CD8-positive, alpha-beta memory T cell (primary cell): Measurements from ENCODE around the gene AKT1S1. TPM values are rescaled to one million over a fixed set of nuclear protein-coding genes. Genes with fewer than 3 reads are reported as not detected.

Source experiments
- CTCF ChIA-PET: fragments of 350-600 bp; sonication (Branson Sonifier 250); formaldehyde crosslinking; loops from one replicate; lab custom pipeline; 2021; ENCODE audit warnings: antibody characterized with exemption; lab: Charles Lee
- POLR2A ChIA-PET: fragments of 350-600 bp; sonication (Branson Sonifier 250); formaldehyde crosslinking; loops from one replicate; lab custom pipeline; 2021; ENCODE audit warnings: antibody characterized with exemption; lab: Charles Lee
- DNase-seq, 5 donors: peaks; one replicate each; pipeline versions ENCODE4 v3.0.0 to v3.0.0-alpha.2; 2020 to 2022; ENCODE audit warnings: mixed read lengths in 1 of 5
- H3K27ac ChIP-seq: one replicate; pipeline ENCODE4 v1.7.0; 2013; ENCODE audit warnings: low read depth, mild to moderate bottlenecking, low read length, moderate library complexity
- H3K27me3 ChIP-seq: 2 replicates; pipeline ENCODE4 v1.7.0; 2013; ENCODE audit warnings: low read length, mild to moderate bottlenecking; ENCODE audit not compliant: insufficient read depth, poor library complexity, severe bottlenecking
- H3K36me3 ChIP-seq: 2 replicates; pipeline ENCODE4 v1.7.0; 2013; ENCODE audit warnings: mild to moderate bottlenecking, low read length, moderate library complexity; ENCODE audit not compliant: insufficient read depth
- H3K4me1 ChIP-seq: 2 replicates; pipeline ENCODE4 v1.7.0; 2013; ENCODE audit warnings: mild to moderate bottlenecking, low read length, moderate library complexity; ENCODE audit not compliant: insufficient read depth
- H3K4me3 ChIP-seq: 2 replicates; pipeline ENCODE4 v1.7.0; 2013; ENCODE audit warnings: mild to moderate bottlenecking, low read length
- H3K9me3 ChIP-seq: 2 replicates; pipeline ENCODE4 v1.7.0; 2013; ENCODE audit warnings: mild to moderate bottlenecking, low read length
- H3K27ac Mint-ChIP-seq, 8 donors: one replicate each; pipeline ENCODE4 v1.8.0; 2020 to 2021; ENCODE audit warnings: mixed read lengths in 8 of 8, mild to moderate bottlenecking in 6 of 8, inconsistent platforms in 3 of 8, moderate library complexity in 3 of 8
- H3K27me3 Mint-ChIP-seq, 2 donors: one replicate each; pipeline ENCODE4 v1.8.0; 2020 to 2021; ENCODE audit warnings: mixed read lengths in 2 of 2, mild to moderate bottlenecking in 1 of 2, moderate library complexity in 1 of 2
- H3K36me3 Mint-ChIP-seq, 3 donors: one replicate each; pipeline ENCODE4 v1.8.0; 2020 to 2021; ENCODE audit warnings: mixed read lengths in 3 of 3, inconsistent platforms in 1 of 3, mild to moderate bottlenecking in 1 of 3
- H3K4me1 Mint-ChIP-seq, 3 donors: one replicate each; pipeline ENCODE4 v1.8.0; 2020 to 2021; ENCODE audit warnings: mixed read lengths in 3 of 3, inconsistent platforms in 1 of 3, mild to moderate bottlenecking in 1 of 3
- H3K4me3 Mint-ChIP-seq, 7 donors: one replicate each; pipeline ENCODE4 v1.8.0; 2020 to 2021; ENCODE audit warnings: mixed read lengths in 7 of 7, mild to moderate bottlenecking in 6 of 7, moderate library complexity in 4 of 7, inconsistent platforms in 2 of 7
- H3K9me3 Mint-ChIP-seq, 5 donors: one replicate each; pipeline ENCODE4 v1.8.0; 2020 to 2022; ENCODE audit warnings: mixed read lengths in 5 of 5, mild to moderate bottlenecking in 3 of 5, moderate library complexity in 2 of 5, inconsistent platforms in 1 of 5
- polyA plus RNA-seq: library from polyadenylated mRNA; unstranded; fragments of 300-500 nt; fragmentation: Illumina TruSeq; gene quantifications from one replicate; pipeline ENCODE4 v1.2.3, GENCODE V29; 2021
- total RNA-seq, 2 experiments: library from RNA; stranded (reverse); gene quantifications; one replicate each; pipeline ENCODE4 v1.2.3, GENCODE V29; 2021

AKT1S1 gene
- total and polyA plus RNA-seq, 3 experiments from 2014 or later, result 4.7 to 33.6 (median 32.8) TPM

GRCh38 chr19:49912965-49913685 is 36.0 kb upstream of the AKT1S1 start:
- ChIA-PET POLR2A (no interaction called here), CTCF (interaction anchor here (1.0 kb wide), 1 partner anchor 16 kb away, joined by 3 read pairs; the partner anchor contains the start of genes ATF5 and NUP62)
- Mint-ChIP-seq H3K36me3 (peaks cover 0 to 81% (median 11%) of the 10 kb centered on the region in 3 donors), H3K9me3 (no peaks in the 10 kb centered on the region), H3K4me3 (no peak overlapping the region), H3K4me1 (peaks cover 17 to 35% (median 32%) of the 10 kb centered on the region in 3 donors), H3K27ac (peak overlapping the region in 5 of 8 donors; percentile 27 to 79 (median 58)), H3K27me3 (no peaks in the 10 kb centered on the region)
- Histone ChIP-seq H3K4me3 (no peak overlapping the region), H3K27me3 (no peaks in the 10 kb centered on the region), H3K36me3 (peaks cover 17% of the 10 kb centered on the region), H3K9me3 (no peaks in the 10 kb centered on the region), H3K4me1 (peaks cover 10% of the 10 kb centered on the region), H3K27ac (no peak overlapping the region)
- DNase-seq, result no peak

GRCh38 chr19:49911381-49912145 is 34.4 kb upstream of the AKT1S1 start:
- peaks cover 0 to 80% (median 12%) of the 10 kb centered on the region in 3 donors for H3K36me3 Mint-ChIP-seq
- H3K9me3 Mint-ChIP-seq, result no peaks in the 10 kb centered on the region
- no peaks in the 10 kb centered on the region for H3K27me3 Mint-ChIP-seq
- peaks cover 18 to 27% (median 26%) of the 10 kb centered on the region in 3 donors for H3K4me1 Mint-ChIP-seq
- H3K27me3 ChIP-seq, result no peaks in the 10 kb centered on the region
- H3K4me1 ChIP-seq, result peaks cover 10% of the 10 kb centered on the region
- H3K4me3 ChIP-seq, result no peak overlapping the region
- peaks cover 16% of the 10 kb centered on the region for H3K36me3 ChIP-seq
- peak overlapping the region; percentile 7 to 97 (median 87) for H3K27ac Mint-ChIP-seq
- no peak overlapping the region for H3K27ac ChIP-seq
- ChIA-PET POLR2A (interaction anchor here (0.6 kb wide), 2 partner anchors 235 to 384 kb away, joined by 7 to 8 read pairs; partner anchors contain the start of gene RCN3), CTCF (interaction anchor here (0.8 kb wide), 1 partner anchor 27 kb away, joined by 3 read pairs; no protein-coding TSS in a partner anchor)
- H3K4me3 Mint-ChIP-seq, result no peak overlapping the region
- no peak for DNase-seq
- no peaks in the 10 kb centered on the region for H3K9me3 ChIP-seq

GRCh38 chr19:49910179-49910578 is 33.0 kb upstream of the AKT1S1 start:
- Histone ChIP-seq H3K4me1 (peaks cover 10% of the 10 kb centered on the region), H3K9me3 (no peaks in the 10 kb centered on the region), H3K27me3 (no peaks in the 10 kb centered on the region), H3K36me3 (peaks cover 10% of the 10 kb centered on the region), H3K4me3 (no peak overlapping the region), H3K27ac (no peak overlapping the region)
- peak overlapping the region in 2 of 8 donors; percentile 29 to 97 for H3K27ac Mint-ChIP-seq
- ChIA-PET CTCF (interaction anchor here (0.6 kb wide), 1 partner anchor 20 kb away, joined by 3 read pairs; no protein-coding TSS in a partner anchor), POLR2A (no interaction called here)
- H3K4me3 Mint-ChIP-seq, result no peak overlapping the region
- H3K27me3 Mint-ChIP-seq, result no peaks in the 10 kb centered on the region
- H3K4me1 Mint-ChIP-seq, result peaks cover 15 to 24% (median 23%) of the 10 kb centered on the region in 3 donors
- H3K9me3 Mint-ChIP-seq, result no peaks in the 10 kb centered on the region
- DNase-seq, result no peak
- H3K36me3 Mint-ChIP-seq, result peaks cover 0 to 78% (median 11%) of the 10 kb centered on the region in 3 donors

- Histone ChIP-seq H3K27ac (no peak overlapping the region), H3K4me3 (no peak overlapping the region), H3K4me1 (peaks cover 10% of the 10 kb centered on the region), H3K9me3 (no peaks in the 10 kb centered on the region), H3K36me3 (peaks cover 10% of the 10 kb centered on the region), H3K27me3 (no peaks in the 10 kb centered on the region)
- no peak overlapping the region for H3K4me3 Mint-ChIP-seq
- H3K27me3 Mint-ChIP-seq, result no peaks in the 10 kb centered on the region
- H3K9me3 Mint-ChIP-seq, result no peaks in the 10 kb centered on the region
- ChIA-PET CTCF (interaction anchor here (1.7 kb wide), 1 partner anchor 9 kb away, joined by 4 read pairs; no protein-coding TSS in a partner anchor), POLR2A (interaction anchor here (1.2 kb wide), 1 partner anchor 15 kb away, joined by 3 read pairs; no protein-coding TSS in a partner anchor)
- peaks cover 0 to 65% (median 8%) of the 10 kb centered on the region in 3 donors for H3K36me3 Mint-ChIP-seq
- DNase-seq, result no peak
- no peak overlapping the region for H3K27ac Mint-ChIP-seq
- H3K4me1 Mint-ChIP-seq, result peaks cover 13 to 23% (median 20%) of the 10 kb centered on the region in 3 donors
These were observed 31.6 kb upstream of the AKT1S1 start for GRCh38 chr19:49908480-49909420.

- Histone ChIP-seq H3K36me3 (peaks cover 4% of the 10 kb centered on the region), H3K4me1 (peaks cover 10% of the 10 kb centered on the region), H3K9me3 (no peaks in the 10 kb centered on the region), H3K27me3 (no peaks in the 10 kb centered on the region), H3K27ac (no peak overlapping the region), H3K4me3 (no peak overlapping the region)
- DNase-seq, result no peak
- H3K27me3 Mint-ChIP-seq, result no peaks in the 10 kb centered on the region
- ChIA-PET POLR2A (no interaction called here), CTCF (interaction anchor here (1.7 kb wide), 1 partner anchor 9 kb away, joined by 4 read pairs; no protein-coding TSS in a partner anchor)
- peaks cover 13 to 20% (median 16%) of the 10 kb centered on the region in 3 donors for H3K4me1 Mint-ChIP-seq
- H3K36me3 Mint-ChIP-seq, result peaks cover 0 to 57% (median 3%) of the 10 kb centered on the region in 3 donors
- H3K9me3 Mint-ChIP-seq, result no peaks in the 10 kb centered on the region
- H3K27ac Mint-ChIP-seq, result peak overlapping the region in 2 of 8 donors; percentile 23 to 58
- H3K4me3 Mint-ChIP-seq, result no peak overlapping the region
These were observed 30.7 kb upstream of the AKT1S1 start for GRCh38 chr19:49907745-49908446.

- ChIA-PET CTCF (no interaction called here), POLR2A (no interaction called here)
- peak overlapping the region in 1 of 7 donors; percentile 61 for H3K4me3 Mint-ChIP-seq
- Histone ChIP-seq H3K36me3 (peaks cover 3% of the 10 kb centered on the region), H3K4me3 (no peak overlapping the region), H3K27me3 (no peaks in the 10 kb centered on the region), H3K27ac (no peak overlapping the region), H3K4me1 (peaks cover 10% of the 10 kb centered on the region), H3K9me3 (no peaks in the 10 kb centered on the region)
- no peaks in the 10 kb centered on the region for H3K9me3 Mint-ChIP-seq
- H3K27me3 Mint-ChIP-seq, result no peaks in the 10 kb centered on the region
- peaks cover 0 to 50% (median 3%) of the 10 kb centered on the region in 3 donors for H3K36me3 Mint-ChIP-seq
- H3K27ac Mint-ChIP-seq, result peak overlapping the region in 2 of 8 donors; percentile 7 to 12
- H3K4me1 Mint-ChIP-seq, result peaks cover 13 to 16% (median 14%) of the 10 kb centered on the region in 3 donors
- DNase-seq, result no peak
These were observed 29.9 kb upstream of the AKT1S1 start for GRCh38 chr19:49906879-49907564.
